GM23338 (cell line): Measurements from ENCODE around the gene RADIL.

Experiments used
- EZH2 ChIP-seq: fragments of 200-600 bp; sonication (generic); IDR thresholded peaks from one replicate; pipeline ENCODE4 v1.8.0; 2017; ENCODE audit warnings: antibody characterized with exemption, mild to moderate bottlenecking, low read depth; ENCODE audit not compliant: unreplicated experiment
- TF ChIP-seq, protein P1 (sequence below), 2 experiments: fragments of 200-600 bp in 1 of 2; sonication (generic) in 1 of 2; conservative IDR thresholded peaks; 2 replicates each; pipeline versions ENCODE4 v1.5.1 to v1.6.1; 2016 to 2017; ENCODE audit warnings: antibody characterized with exemption in 2 of 2, low read depth in 2 of 2, mild to moderate bottlenecking in 2 of 2, moderate library complexity in 1 of 2

- TF ChIP-seq EZH2: no peak
- TF ChIP-seq, protein P1, sequence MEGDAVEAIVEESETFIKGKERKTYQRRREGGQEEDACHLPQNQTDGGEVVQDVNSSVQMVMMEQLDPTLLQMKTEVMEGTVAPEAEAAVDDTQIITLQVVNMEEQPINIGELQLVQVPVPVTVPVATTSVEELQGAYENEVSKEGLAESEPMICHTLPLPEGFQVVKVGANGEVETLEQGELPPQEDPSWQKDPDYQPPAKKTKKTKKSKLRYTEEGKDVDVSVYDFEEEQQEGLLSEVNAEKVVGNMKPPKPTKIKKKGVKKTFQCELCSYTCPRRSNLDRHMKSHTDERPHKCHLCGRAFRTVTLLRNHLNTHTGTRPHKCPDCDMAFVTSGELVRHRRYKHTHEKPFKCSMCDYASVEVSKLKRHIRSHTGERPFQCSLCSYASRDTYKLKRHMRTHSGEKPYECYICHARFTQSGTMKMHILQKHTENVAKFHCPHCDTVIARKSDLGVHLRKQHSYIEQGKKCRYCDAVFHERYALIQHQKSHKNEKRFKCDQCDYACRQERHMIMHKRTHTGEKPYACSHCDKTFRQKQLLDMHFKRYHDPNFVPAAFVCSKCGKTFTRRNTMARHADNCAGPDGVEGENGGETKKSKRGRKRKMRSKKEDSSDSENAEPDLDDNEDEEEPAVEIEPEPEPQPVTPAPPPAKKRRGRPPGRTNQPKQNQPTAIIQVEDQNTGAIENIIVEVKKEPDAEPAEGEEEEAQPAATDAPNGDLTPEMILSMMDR (conservative IDR thresholded peaks at IDR 0.05; ENCODE audit: low read depth in 2 of 2): no peak
Observed at GRCh38 chr7:4931943-4932342, 48.4 kb upstream of the RADIL start.
